Measurements from ENCODE around the gene CDK18. TPM values are rescaled to one million over a fixed set of nuclear protein-coding genes. Genes with fewer than 3 reads are reported as not detected.

Gene CDK18
- total and polyA plus RNA-seq, 2 donors: 1.8 to 5.4 TPM

GRCh38 chr1:205568469-205569361 lies 64.2 kb downstream of the CDK18 start:
- no peak overlapping the region for H3K27ac ChIP-seq (ENCODE audit: low read depth in 1 of 2, low read length in 1 of 2)
- no peak for DNase-seq (ENCODE audit: low read depth in 6 of 9, low spot score in 9 of 9)

DNA sequence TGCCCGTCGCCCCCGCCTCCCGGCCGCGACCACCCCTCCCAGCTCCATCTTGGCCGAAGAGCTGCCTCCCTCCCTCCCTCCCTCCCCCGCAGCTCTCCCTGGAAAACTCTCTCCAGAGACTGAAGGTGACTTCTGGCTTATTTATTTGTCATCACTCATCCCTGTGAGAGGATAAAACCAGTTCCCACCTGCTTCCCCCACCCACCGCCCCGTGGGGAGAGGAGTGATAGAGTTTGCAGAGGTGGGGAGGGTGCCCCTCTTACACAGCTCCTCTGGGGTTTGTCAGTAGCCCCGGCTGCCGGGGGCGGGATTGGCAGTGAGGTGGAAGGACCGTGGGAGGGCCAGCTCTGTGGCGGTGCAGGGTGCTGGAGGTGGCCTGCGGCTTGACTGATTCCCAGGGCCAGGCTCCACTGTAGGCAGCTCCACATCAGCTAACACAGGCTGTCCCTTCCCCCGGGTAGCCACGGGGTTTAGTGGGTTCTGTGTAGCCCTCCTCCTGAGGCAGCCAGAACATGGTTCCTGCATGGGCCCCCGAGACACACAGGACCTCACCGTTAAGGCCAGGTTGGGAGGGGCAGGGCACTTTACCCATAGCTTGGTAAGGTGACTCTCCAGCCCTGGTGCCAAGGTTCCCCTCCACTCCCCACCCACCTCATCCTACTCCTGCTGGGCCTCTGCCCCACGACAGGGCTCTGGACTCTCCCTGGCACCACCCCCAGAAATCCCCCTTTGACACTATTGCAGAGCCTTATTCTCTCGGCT lies 65.1 kb downstream of the CDK18 start:
- H3K4me3 ChIP-seq (ENCODE audit: low read length in 2 of 2): no peak overlapping the region
- peaks cover 0 to 5% of the 10 kb centered on the region in 2 donors for H3K9me3 ChIP-seq (ENCODE audit: control insufficient read depth in 2 of 2, insufficient read depth in 1 of 2, low read length in 1 of 2)
- H3K36me3 ChIP-seq (ENCODE audit: control insufficient read depth in 2 of 2, insufficient read depth in 2 of 2, low read length in 1 of 2): no peaks in the 10 kb centered on the region
- H3K4me1 ChIP-seq (ENCODE audit: control insufficient read depth in 2 of 2, insufficient read depth in 2 of 2, low read length in 2 of 2): no peaks in the 10 kb centered on the region
- 35% methylated on average over 22 of the region's 22 CpGs for WGBS
- no peak for DNase-seq (ENCODE audit: low read depth in 6 of 9, low spot score in 9 of 9)
- H3K27ac ChIP-seq (ENCODE audit: low read depth in 1 of 2, low read length in 1 of 2): no peak overlapping the region
- H3K27me3 ChIP-seq (ENCODE audit: control insufficient read depth in 2 of 2, insufficient read depth in 1 of 2, low read length in 1 of 2): peaks cover 38 to 81% of the 10 kb centered on the region in 2 donors

More at GRCh38 chr1:205568469-205569361, 64.2 kb downstream of the CDK18 start:
- H3K4me3 ChIP-seq (ENCODE audit: low read length in 2 of 2): peak overlapping the region in 1 of 2 donors; percentile 17
- peaks cover 38 to 80% of the 10 kb centered on the region in 2 donors for H3K27me3 ChIP-seq (ENCODE audit: control insufficient read depth in 2 of 2, insufficient read depth in 1 of 2, low read length in 1 of 2)
- no peaks in the 10 kb centered on the region for H3K4me1 ChIP-seq (ENCODE audit: control insufficient read depth in 2 of 2, insufficient read depth in 2 of 2, low read length in 2 of 2)
- peaks cover 0 to 5% of the 10 kb centered on the region in 2 donors for H3K9me3 ChIP-seq (ENCODE audit: control insufficient read depth in 2 of 2, insufficient read depth in 1 of 2, low read length in 1 of 2)
- no peaks in the 10 kb centered on the region for H3K36me3 ChIP-seq (ENCODE audit: control insufficient read depth in 2 of 2, insufficient read depth in 2 of 2, low read length in 1 of 2)
- WGBS: 2% methylated on average over 90 of the region's 90 CpGs

DNA sequence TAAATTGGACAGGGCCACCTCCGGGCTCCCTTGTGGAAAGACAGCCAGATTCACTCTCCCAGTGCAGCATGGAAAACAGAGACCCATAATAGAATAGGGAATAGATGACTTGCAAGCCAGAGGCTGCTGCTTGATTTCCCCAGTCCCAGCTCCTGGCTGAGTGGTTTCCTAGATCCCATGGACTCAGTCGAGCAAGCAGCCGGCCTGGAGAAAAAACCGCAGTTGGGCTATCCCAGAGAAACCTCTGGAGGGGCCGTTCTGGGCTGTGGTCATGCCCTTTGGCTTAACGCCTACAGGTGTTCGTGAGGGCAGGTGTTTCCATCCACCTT lies 65.7 kb downstream of the CDK18 start:
- Histone ChIP-seq H3K36me3 (ENCODE audit: control insufficient read depth in 2 of 2, insufficient read depth in 2 of 2, low read length in 1 of 2) (no peaks in the 10 kb centered on the region), H3K9me3 (ENCODE audit: control insufficient read depth in 2 of 2, insufficient read depth in 1 of 2, low read length in 1 of 2) (peaks cover 0 to 5% of the 10 kb centered on the region in 2 donors), H3K27me3 (ENCODE audit: control insufficient read depth in 2 of 2, insufficient read depth in 1 of 2, low read length in 1 of 2) (peaks cover 38 to 85% of the 10 kb centered on the region in 2 donors), H3K27ac (ENCODE audit: low read depth in 1 of 2, low read length in 1 of 2) (no peak overlapping the region), H3K4me3 (ENCODE audit: low read length in 2 of 2) (no peak overlapping the region), H3K4me1 (ENCODE audit: control insufficient read depth in 2 of 2, insufficient read depth in 2 of 2, low read length in 2 of 2) (no peaks in the 10 kb centered on the region)
- DNase-seq (ENCODE audit: low read depth in 6 of 9, low spot score in 9 of 9): no peak
- 92% methylated on average over 7 of the region's 7 CpGs for WGBS

- peaks cover 0 to 1% of the 10 kb centered on the region in 2 donors for H3K4me1 ChIP-seq (ENCODE audit: control insufficient read depth in 2 of 2, insufficient read depth in 2 of 2, low read length in 2 of 2)
- no peak overlapping the region for H3K27ac ChIP-seq (ENCODE audit: low read depth in 1 of 2, low read length in 1 of 2)
- 81% methylated on average over 2 of the region's 2 CpGs for WGBS
- peaks cover 38 to 85% of the 10 kb centered on the region in 2 donors for H3K27me3 ChIP-seq (ENCODE audit: control insufficient read depth in 2 of 2, insufficient read depth in 1 of 2, low read length in 1 of 2)
- H3K4me3 ChIP-seq (ENCODE audit: low read length in 2 of 2): no peak overlapping the region
- DNase-seq (ENCODE audit: low read depth in 6 of 9, low spot score in 9 of 9): no peak
- H3K9me3 ChIP-seq (ENCODE audit: control insufficient read depth in 2 of 2, insufficient read depth in 1 of 2, low read length in 1 of 2): peaks cover 0 to 5% of the 10 kb centered on the region in 2 donors
- no peaks in the 10 kb centered on the region for H3K36me3 ChIP-seq (ENCODE audit: control insufficient read depth in 2 of 2, insufficient read depth in 2 of 2, low read length in 1 of 2)
Measured at GRCh38 chr1:205570796-205571537, 66.5 kb downstream of the CDK18 start.

GRCh38 chr1:205571747-205572146 lies 67.3 kb downstream of the CDK18 start:
- H3K4me3 ChIP-seq (ENCODE audit: low read length in 2 of 2): no peak overlapping the region
- H3K9me3 ChIP-seq (ENCODE audit: control insufficient read depth in 2 of 2, insufficient read depth in 1 of 2, low read length in 1 of 2): peaks cover 0 to 5% of the 10 kb centered on the region in 2 donors
- peaks cover 36 to 88% of the 10 kb centered on the region in 2 donors for H3K27me3 ChIP-seq (ENCODE audit: control insufficient read depth in 2 of 2, insufficient read depth in 1 of 2, low read length in 1 of 2)
- H3K4me1 ChIP-seq (ENCODE audit: control insufficient read depth in 2 of 2, insufficient read depth in 2 of 2, low read length in 2 of 2): peaks cover 0 to 4% of the 10 kb centered on the region in 2 donors
- H3K27ac ChIP-seq (ENCODE audit: low read depth in 1 of 2, low read length in 1 of 2): no peak overlapping the region
- H3K36me3 ChIP-seq (ENCODE audit: control insufficient read depth in 2 of 2, insufficient read depth in 2 of 2, low read length in 1 of 2): no peaks in the 10 kb centered on the region
- 92% methylated on average over 4 of the region's 4 CpGs for WGBS
- no peak for DNase-seq (ENCODE audit: low read depth in 6 of 9, low spot score in 9 of 9)

DNA sequence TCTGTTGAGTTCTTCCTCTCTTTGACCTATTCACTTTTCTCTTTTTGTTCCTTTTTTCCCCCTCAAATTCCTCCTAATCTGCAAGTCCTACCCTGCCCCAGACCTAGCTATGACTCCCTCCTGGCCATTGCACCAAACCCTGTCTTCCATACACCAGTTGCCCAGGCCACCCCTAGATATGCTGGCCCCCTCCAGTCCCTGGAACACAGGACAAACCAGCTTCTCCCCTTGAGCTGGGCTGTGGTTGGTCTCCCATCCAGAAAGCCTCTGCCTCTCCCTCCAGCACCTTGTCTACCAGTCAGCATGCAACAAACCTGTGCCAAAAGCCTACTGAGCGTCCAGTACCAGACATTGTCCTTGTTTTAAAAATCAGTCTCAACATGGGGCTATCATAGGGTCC lies 68.0 kb downstream of the CDK18 start:
- Histone ChIP-seq H3K27ac (ENCODE audit: low read depth in 1 of 2, low read length in 1 of 2) (no peak overlapping the region), H3K4me1 (ENCODE audit: control insufficient read depth in 2 of 2, insufficient read depth in 2 of 2, low read length in 2 of 2) (peaks cover 0 to 4% of the 10 kb centered on the region in 2 donors), H3K9me3 (ENCODE audit: control insufficient read depth in 2 of 2, insufficient read depth in 1 of 2, low read length in 1 of 2) (peaks cover 0 to 7% of the 10 kb centered on the region in 2 donors), H3K4me3 (ENCODE audit: low read length in 2 of 2) (no peak overlapping the region), H3K36me3 (ENCODE audit: control insufficient read depth in 2 of 2, insufficient read depth in 2 of 2, low read length in 1 of 2) (no peaks in the 10 kb centered on the region), H3K27me3 (ENCODE audit: control insufficient read depth in 2 of 2, insufficient read depth in 1 of 2, low read length in 1 of 2) (peaks cover 33 to 89% of the 10 kb centered on the region in 2 donors)
- no peak for DNase-seq (ENCODE audit: low read depth in 6 of 9, low spot score in 9 of 9)
- WGBS: 96% methylated on average over 1 of the region's 1 CpG

DNA sequence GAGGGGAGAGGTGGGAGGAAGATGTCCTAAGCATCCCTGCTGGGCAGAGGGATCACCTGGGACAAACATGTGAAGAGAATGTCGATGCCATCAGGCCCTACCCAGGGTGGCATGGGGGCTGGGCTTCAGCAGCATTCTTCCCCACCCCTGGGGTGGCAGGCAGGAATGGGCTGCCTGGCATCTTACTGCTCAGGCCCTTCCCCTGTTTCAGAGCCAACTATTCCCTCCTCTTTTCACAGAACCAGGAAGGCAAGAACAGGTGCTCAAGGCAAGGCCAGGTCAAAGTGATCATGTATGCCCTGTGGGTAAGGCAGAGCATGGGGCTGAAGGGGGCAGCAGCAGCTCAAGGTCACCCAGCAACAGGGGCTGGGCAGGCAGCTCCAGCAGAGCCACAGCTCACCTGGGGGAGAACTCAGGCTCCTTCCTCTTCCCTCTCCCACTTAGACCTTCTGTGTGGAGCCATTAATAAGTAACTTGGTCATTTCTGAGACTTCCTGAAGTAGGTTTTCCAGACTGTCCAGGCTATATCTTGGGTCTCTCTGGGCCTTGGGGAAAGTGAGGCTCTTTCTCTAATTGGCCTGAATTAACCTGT lies 70.9 kb downstream of the CDK18 start:
- Histone ChIP-seq H3K27me3 (ENCODE audit: control insufficient read depth in 2 of 2, insufficient read depth in 1 of 2, low read length in 1 of 2) (peaks cover 5 to 84% of the 10 kb centered on the region in 2 donors), H3K27ac (ENCODE audit: low read depth in 1 of 2, low read length in 1 of 2) (no peak overlapping the region), H3K9me3 (ENCODE audit: control insufficient read depth in 2 of 2, insufficient read depth in 1 of 2, low read length in 1 of 2) (peaks cover 0 to 4% of the 10 kb centered on the region in 2 donors), H3K36me3 (ENCODE audit: control insufficient read depth in 2 of 2, insufficient read depth in 2 of 2, low read length in 1 of 2) (no peaks in the 10 kb centered on the region), H3K4me1 (ENCODE audit: control insufficient read depth in 2 of 2, insufficient read depth in 2 of 2, low read length in 2 of 2) (peaks cover 0 to 4% of the 10 kb centered on the region in 2 donors), H3K4me3 (ENCODE audit: low read length in 2 of 2) (no peak overlapping the region)
- WGBS: 76% methylated on average over 1 of the region's 1 CpG
- no peak for DNase-seq (ENCODE audit: low read depth in 6 of 9, low spot score in 9 of 9)

GRCh38 chr1:205576011-205576410 lies 71.5 kb downstream of the CDK18 start:
- H3K36me3 ChIP-seq (ENCODE audit: control insufficient read depth in 2 of 2, insufficient read depth in 2 of 2, low read length in 1 of 2): no peaks in the 10 kb centered on the region
- peaks cover 0 to 4% of the 10 kb centered on the region in 2 donors for H3K4me1 ChIP-seq (ENCODE audit: control insufficient read depth in 2 of 2, insufficient read depth in 2 of 2, low read length in 2 of 2)
- no peak overlapping the region for H3K4me3 ChIP-seq (ENCODE audit: low read length in 2 of 2)
- no peak for DNase-seq (ENCODE audit: low read depth in 6 of 9, low spot score in 9 of 9)
- no peak overlapping the region for H3K27ac ChIP-seq (ENCODE audit: low read depth in 1 of 2, low read length in 1 of 2)
- WGBS: 92% methylated on average over 3 of the region's 3 CpGs
- H3K9me3 ChIP-seq (ENCODE audit: control insufficient read depth in 2 of 2, insufficient read depth in 1 of 2, low read length in 1 of 2): peaks cover 0 to 4% of the 10 kb centered on the region in 2 donors
- H3K27me3 ChIP-seq (ENCODE audit: control insufficient read depth in 2 of 2, insufficient read depth in 1 of 2, low read length in 1 of 2): peaks cover 2 to 83% of the 10 kb centered on the region in 2 donors

All from thymus (tissue), 11 donors.